ENCODE data around the gene EIF3A.
"Not testable (repeated sequence)": the region's sequence is repeated elsewhere in the genome, so short reads cannot be mapped to it uniquely, and the experiment has no call there.

The EIF3A gene

DNA sequence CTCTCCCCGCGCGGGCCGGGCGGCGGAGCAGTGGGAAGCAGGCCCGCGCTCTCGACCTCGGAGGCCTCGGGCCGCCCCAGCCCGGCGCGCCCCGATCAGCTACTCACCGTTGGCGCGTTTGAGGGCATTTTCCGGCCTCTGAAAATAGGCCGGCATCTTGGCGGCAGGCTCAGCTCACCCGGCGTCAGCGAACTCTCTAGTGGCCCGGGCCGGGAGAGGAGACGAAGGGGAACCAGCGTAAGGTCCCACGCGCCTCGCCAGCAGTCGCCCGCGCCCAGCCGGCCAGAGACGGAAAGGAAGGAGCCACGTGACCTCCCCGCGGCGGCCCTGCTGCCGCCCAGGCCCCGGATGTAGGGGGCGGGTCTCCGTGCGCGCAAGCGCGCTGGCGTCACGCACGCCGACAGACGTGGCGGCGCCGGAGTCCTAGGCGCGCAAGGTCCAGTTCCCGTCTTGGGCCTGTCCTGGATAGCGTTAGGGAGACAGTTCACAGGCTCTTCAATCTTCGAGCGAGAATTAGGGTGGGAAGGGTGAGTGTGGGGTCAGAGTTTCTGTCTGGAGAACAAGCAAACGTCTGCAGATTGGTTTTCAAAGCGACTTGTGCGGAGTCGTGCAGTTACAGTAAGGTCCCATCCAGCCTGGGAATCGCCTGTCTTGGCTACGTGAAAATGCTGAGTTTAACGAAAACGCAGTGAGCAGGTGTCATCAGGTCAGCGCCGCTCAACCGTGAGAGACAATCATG is at the start of gene EIF3A:
TSS of gene EIF3A (minus strand) at position 297 of the 739 bp plus-strand sequence. CDS start at position 156, 141 bp downstream.
- peak; percentile 93 for DNase-seq (ENCODE audit: low spot score)

DNA sequence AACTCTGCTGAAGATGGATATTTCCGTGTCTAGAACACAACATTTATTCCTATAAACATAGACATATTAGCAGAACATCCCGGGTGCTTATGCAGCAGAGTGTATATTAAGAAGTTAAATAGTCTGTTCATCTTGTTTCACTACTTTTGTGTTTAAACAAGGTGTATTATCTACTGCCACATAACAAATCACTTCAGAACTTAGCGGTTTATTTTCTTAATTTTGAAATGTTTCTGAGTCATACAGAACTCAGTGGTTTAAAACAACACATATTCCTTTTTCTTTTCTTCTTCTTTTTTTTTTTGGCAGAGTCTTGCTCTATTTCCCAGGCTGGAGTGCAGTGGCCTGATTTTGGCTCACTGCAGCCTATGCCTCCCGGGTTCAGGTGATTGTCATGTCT is 49.1 kb upstream of the EIF3A start:
- DNase-seq (ENCODE audit: low spot score): no peak

GRCh38 chr10:119125942-119126341 is 45.3 kb upstream of the EIF3A start:
- DNase-seq (ENCODE audit: low spot score): no peak

DNA sequence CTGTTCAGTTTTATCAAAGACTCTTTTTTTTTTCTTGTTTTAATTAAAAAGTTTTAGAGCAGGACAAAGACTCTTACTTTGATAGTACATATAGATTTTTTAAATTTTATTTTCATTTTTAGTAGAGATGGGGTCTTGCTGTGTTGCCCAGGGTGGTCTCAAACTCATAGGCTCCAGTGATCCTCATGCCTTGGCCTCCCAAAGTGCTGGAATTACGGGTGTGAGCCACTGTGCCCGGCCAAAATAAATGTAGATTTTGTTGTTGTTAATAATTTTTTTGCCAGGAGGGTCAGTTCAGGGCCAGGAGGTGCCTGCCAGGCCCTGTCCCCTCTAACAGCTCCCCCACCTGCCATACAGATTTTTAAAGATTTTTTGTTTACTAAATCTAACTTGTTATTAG is 40.3 kb upstream of the EIF3A start:
- no peak for DNase-seq (ENCODE audit: low spot score)

DNA sequence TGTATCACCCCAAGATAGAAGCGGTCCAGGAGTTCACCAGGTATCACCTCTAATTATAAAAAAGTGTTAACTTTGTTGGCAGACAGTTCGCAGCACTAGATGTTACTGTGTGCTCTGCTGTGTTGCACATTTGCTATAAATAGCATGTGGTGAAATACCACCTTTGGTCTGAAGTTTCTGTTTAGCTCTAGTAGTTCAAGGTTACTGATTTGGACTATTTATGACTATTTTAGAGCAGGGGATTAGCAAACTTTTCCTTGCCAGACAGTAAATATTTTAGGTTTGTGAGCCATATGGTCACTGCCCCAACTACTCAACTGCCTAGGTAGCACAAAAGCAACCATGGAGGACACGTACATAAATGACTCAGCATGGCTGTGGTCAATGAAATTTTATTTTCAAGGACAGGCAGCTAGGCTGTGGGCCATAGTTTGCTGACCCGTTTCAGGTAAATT is 39.8 kb upstream of the EIF3A start:
- peak; percentile 31 for DNase-seq (ENCODE audit: low spot score)

DNA sequence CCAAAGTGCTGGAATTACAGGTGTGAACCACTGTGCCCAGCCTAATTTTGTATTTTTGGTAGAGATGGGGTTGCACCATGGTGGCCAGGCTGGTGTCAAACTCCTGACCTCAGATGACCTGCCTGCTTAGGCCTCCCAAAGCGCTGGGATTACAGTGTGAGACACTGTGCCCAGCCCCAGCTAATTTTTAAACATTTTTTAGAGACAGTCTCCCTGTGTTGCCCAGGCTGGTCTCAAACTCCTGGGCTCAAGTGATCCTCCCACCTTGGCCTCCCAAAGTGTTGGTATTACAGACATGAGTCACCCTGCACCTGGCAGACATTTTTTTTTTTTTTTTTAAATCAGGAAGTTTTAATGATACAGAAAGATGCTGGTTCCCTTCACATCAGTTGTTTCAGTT is 38.8 kb upstream of the EIF3A start:
- no peak for DNase-seq (ENCODE audit: low spot score)

- no peak for DNase-seq (ENCODE audit: low spot score)
Observed at GRCh38 chr10:119118231-119118630, 37.6 kb upstream of the EIF3A start.

- no peak for DNase-seq (ENCODE audit: low spot score)
Observed at GRCh38 chr10:119116326-119116951, 35.8 kb upstream of the EIF3A start.

DNA sequence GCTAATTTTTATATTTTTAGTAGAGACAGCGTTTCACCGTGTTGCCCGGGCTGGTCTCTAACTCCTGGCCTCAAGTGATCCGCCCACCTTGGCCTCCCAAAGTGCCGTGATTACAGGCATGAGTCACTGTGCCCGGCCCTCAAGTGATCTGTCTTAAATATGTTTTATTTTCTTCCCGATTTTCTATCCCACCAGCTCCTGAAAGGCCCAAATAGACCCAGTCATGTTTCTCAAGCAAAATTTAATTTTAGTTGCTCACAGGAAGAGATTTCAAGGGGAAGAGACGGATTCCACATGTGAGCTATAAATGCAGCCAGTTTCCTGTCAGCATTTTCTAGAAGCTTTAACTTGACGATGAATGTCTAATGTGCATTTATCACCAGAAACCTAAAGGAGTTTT is 35.3 kb upstream of the EIF3A start:
- no peak for DNase-seq (ENCODE audit: low spot score)

DNA sequence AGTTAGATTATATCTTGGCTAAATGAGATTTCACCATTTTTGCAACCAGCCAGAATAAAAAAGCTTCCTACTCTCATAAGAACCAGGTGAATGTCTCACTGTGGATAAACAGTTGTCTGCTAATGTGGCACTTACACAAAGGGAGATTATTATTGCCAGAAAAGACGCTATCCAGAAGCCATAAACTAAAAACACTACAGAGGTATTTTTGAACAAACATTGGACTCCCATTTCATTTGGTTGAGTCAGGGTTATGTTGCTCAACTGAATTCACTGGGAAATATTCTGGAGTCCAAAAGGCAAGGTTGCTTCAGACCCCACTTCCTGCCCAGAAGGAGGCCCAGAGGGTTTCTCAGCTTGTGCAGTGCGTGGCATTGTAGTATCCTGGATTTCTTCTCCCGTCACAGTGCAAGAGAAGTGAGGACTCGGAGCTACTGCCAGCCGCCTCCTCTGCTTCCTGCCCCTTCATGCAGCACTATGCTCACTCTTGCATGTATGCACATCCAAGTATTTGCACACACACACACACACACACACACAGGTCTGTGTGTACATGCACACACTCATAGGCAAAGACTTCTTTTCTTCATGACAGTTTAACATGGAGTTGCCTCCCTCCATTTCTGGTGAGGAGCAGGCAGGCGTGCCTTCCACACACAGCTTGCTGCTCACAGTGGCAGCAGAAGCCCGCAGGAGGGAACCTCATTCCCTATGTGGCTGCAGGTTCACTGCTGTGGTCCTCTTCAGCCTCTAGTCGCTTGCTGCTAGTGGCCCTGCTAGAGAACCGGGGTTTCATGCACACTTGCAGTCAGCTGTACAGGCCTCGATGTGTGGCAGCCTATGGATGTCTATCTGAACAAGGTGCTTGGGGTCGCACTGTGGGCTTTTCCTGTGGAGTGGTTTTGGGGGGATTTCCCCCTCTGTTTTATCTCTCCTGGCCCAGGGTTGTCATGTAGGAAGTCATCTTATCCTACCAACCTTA is 33.4 kb upstream of the EIF3A start:
- no peak for DNase-seq (ENCODE audit: low spot score)

DNA sequence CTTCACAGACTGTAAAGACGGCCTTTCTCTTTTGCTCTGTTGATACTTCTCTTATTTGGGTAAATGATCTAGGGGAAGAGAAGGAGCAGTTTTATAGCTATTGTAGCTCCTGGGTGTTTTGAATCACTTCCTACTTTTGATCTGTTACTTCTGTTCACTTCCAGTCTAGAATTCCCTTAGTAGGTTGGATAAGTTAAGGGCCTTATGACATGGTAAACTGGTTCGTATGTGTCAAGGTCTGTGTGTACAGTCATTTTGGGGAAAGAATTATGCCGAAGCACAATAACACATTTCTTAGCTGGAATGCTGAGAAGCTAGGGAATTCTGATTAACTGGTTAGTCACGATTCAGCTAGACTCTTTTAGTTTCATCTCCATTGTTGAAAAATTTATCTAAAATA is 31.4 kb upstream of the EIF3A start:
- no peak for DNase-seq (ENCODE audit: low spot score)

GRCh38 chr10:119107771-119108170 is 27.2 kb upstream of the EIF3A start:
- DNase-seq (ENCODE audit: low spot score): not testable (repeated sequence)

DNA sequence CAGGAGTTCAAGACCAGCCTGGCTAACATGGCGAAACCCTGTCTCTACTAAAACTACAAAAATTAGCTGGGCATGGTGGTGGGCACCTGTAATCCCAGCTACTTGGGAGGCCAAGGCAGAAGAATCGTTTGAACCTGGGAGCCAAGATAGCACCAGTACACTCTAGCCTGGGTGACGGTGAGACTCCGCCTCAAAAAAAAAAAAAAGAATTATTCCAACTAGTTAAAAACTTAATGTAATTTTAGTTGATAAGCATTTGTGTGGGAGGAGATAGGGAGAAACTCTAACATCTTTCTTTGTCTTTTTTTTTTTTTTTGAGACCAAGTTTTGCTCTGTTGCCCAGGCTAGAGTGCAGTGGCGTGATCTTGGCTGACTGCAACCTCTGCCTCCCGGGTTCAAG is 26.5 kb upstream of the EIF3A start:
- DNase-seq (ENCODE audit: low spot score): not testable (repeated sequence)

DNA sequence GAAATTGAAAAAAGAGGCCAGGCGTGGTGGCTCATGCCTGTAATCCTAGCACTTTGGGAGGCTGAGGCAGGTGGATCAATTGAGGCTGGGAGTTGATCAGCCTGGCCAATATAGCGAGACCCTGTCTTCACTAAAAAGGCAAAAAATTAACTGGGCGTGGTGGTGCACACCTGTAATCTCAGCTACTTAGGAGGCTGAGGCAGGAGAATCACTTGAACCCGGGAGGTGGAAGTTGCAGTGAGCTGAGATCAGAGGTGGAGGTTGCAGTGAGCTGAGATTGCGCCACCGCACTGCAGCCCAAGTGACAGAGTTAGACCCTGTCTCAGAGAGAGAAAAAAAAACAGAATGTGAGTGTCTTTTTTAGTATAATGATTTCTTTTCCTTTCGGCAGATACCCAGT is 25.3 kb upstream of the EIF3A start:
- DNase-seq (ENCODE audit: low spot score): not testable (repeated sequence)

DNA sequence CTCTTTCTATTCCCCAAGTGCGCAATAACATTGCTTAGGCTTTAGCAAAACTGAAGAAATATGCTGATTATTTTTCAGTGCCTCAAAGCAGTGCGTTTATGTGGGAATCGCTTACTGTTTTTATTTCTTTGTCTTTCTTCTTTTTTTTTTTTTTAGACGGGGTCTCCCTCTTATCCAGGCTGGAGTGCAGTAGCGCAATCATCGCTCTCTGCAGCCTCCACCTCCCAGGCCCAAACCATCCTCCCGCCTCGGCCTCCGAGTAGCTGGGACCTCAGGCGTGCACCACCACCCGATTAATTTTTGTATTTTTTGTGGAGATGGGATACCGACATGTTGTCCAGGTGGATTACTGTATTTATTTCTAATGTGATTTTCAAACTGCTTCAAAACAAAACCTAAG is 24.5 kb upstream of the EIF3A start:
- no peak for DNase-seq (ENCODE audit: low spot score)

DNA sequence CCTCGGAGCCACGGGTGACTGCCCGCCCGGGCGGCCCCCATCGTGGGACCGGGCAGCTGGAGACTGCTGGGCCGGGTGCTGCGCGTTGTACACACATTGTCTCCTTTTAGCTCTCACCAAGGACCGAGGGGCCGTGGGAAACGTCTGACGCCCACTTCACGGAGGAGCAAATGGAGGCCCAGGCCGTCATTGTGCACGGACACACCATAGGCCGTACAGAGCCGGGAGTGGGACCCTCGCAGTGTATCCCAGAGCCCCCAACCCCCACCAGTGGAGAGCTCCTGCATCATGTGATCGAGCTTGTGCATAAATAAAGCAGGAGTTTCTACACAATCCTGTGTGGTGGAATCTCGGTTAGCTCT is 24.0 kb upstream of the EIF3A start:
- no peak for DNase-seq (ENCODE audit: low spot score)

- peak; percentile 97 for DNase-seq (ENCODE audit: low spot score)
Observed at GRCh38 chr10:119103903-119104653, 23.5 kb upstream of the EIF3A start, which contains the start of gene DENND10. DENND10 (plus strand) TSS chr10:119104113; CDS start chr10:119104143, 30 bp downstream.

DNA sequence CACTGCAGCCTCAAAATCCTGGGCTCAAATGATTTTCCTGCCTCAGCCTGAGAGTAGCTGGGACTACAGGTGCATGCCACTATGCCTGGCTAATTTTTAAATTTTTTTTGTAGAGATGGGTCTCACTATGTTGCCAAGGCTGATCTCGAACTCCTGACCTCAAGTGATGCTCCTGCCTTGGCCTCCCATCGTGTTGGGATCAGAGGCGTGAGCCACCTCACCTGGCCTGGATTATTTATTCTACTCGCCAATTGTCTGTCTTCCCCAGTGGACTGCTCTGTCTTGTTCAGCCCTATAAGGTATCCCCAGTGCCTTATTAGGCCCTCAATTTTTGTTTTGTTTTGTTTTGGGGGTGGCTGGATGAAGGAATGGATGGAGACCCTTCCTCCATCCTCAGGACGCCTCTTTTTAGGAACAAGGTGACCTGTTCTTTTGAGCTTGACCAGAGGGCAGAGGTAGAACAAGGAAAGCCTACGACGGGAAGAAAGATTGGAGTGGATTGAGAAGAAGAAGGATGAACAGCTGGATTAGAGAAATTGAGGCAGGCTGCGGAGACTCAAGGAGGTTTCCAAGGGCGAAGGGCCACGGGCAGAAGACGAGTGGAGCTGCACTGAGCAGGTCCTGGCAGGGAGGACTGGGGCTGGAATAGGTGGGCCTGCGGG is 22.8 kb upstream of the EIF3A start:
- no peak for DNase-seq (ENCODE audit: low spot score)

GRCh38 chr10:119101366-119102098 is 20.9 kb upstream of the EIF3A start:
- no peak for DNase-seq (ENCODE audit: low spot score)

DNA sequence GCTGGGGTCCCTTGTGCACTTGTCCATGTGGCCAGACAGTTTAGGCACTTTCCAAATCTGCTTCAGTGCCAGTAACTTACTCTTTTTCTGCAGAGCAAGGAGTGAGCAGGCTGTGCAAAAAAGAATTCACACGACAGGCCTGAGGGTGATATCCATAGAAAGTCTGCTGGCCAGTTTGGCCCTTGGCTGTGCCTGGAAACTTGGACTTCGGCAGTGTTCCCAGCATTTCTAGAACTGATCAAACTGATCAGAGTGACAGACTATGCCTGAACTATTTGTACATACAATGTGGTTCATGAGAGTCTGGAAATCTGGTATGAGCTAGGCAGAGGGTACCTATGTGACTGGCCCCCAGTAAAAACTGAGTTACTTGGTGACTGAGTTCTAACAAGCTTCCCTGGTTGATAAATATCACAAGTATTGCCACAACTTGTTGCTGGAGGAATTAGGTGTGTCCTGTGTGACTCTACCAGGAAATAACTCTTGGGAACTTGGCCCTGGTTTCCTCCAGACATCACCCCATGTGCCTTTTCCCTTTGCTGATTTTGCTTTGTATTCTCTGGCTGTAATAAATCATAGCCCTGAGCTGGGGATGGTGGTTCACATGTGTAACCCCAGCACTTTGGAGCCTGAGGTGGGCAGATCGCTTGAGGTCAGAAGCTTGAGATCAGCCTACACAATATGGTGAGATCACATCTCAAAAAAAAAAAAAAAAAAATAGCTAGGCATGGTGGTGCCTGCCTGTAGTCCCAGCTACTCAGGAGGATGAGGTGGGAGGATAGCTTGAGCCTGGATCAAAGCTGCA is 20.0 kb upstream of the EIF3A start:
- no peak for DNase-seq (ENCODE audit: low spot score)

All from germinal center (tissue), 1 donor.